Naive thymus-derived CD4-positive, alpha-beta T cell (primary cell): ENCODE measurements around the gene MEP1A. TPM values are rescaled to one million over a fixed set of nuclear protein-coding genes. Genes with fewer than 3 reads are reported as not detected.
"Not testable (repeated sequence)": the region's sequence is repeated elsewhere in the genome, so short reads cannot be mapped to it uniquely, and the experiment has no call there.

ENCODE experiments used
- ATAC-seq: fragments of 150-1000 bp; cut with Tn5 transposase; 2 replicates; pipeline ENCODE4 v1.10.0; 2021; ENCODE audit warnings: mild to moderate bottlenecking, moderate library complexity
- CTCF ChIA-PET: fragments of 350-600 bp; sonication (Branson Sonifier 250); formaldehyde crosslinking; loops from one replicate; lab custom pipeline; 2021; ENCODE audit warnings: antibody characterized with exemption; lab: Charles Lee
- POLR2A ChIA-PET: fragments of 350-600 bp; sonication (Branson Sonifier 250); formaldehyde crosslinking; loops from one replicate; lab custom pipeline; 2021; ENCODE audit warnings: antibody characterized with exemption, inconsistent platforms; lab: Charles Lee
- DNase-seq, 9 donors: peaks; one replicate each; pipeline versions ENCODE4 v3.0.0 to v3.0.0-alpha.2; 2020 to 2022; ENCODE audit warnings: mixed read lengths in 1 of 9
- H3K27ac ChIP-seq: one replicate; pipeline ENCODE4 v1.7.0; 2013; ENCODE audit warnings: mild to moderate bottlenecking, low read depth, low read length, moderate library complexity
- H3K27me3 ChIP-seq, 2 donors: one replicate each; pipeline ENCODE4 v1.7.0; 2013; ENCODE audit warnings: low read length in 2 of 2, mild to moderate bottlenecking in 2 of 2, moderate library complexity in 2 of 2; ENCODE audit not compliant: control insufficient read depth in 2 of 2, insufficient read depth in 2 of 2
- H3K36me3 ChIP-seq, 3 experiments: 1 replicate in 2 of 3; 2 replicates in 1 of 3; pipeline ENCODE4 v1.7.0; 2013; ENCODE audit warnings: low read length in 3 of 3, mild to moderate bottlenecking in 3 of 3, moderate library complexity in 1 of 3; ENCODE audit not compliant: insufficient read depth in 3 of 3, control insufficient read depth in 2 of 3
- H3K4me1 ChIP-seq, 2 donors: one replicate each; pipeline ENCODE4 v1.7.0; 2013; ENCODE audit warnings: low read length in 2 of 2, mild to moderate bottlenecking in 2 of 2, moderate library complexity in 1 of 2; ENCODE audit not compliant: control insufficient read depth in 2 of 2, insufficient read depth in 2 of 2
- H3K4me3 ChIP-seq: 2 replicates; pipeline ENCODE4 v1.7.0; 2013; ENCODE audit warnings: mild to moderate bottlenecking, low read length
- H3K9me3 ChIP-seq, 3 experiments: 1 replicate in 2 of 3; 2 replicates in 1 of 3; pipeline ENCODE4 v1.7.0; 2013; ENCODE audit warnings: low read length in 3 of 3; ENCODE audit not compliant: control insufficient read depth in 2 of 3
- H3K27ac Mint-ChIP-seq, 9 donors: one replicate each; pipeline ENCODE4 v1.8.0; 2020 to 2022; ENCODE audit warnings: mixed read lengths in 9 of 9, mild to moderate bottlenecking in 8 of 9, moderate library complexity in 5 of 9, inconsistent platforms in 2 of 9
- H3K27me3 Mint-ChIP-seq, 5 donors: one replicate each; pipeline ENCODE4 v1.8.0; 2021 to 2022; ENCODE audit warnings: mixed read lengths in 5 of 5, mild to moderate bottlenecking in 1 of 5
- H3K36me3 Mint-ChIP-seq, 5 donors: one replicate each; pipeline ENCODE4 v1.8.0; 2020 to 2022; ENCODE audit warnings: mixed read lengths in 5 of 5, mild to moderate bottlenecking in 3 of 5, inconsistent platforms in 1 of 5
- H3K4me1 Mint-ChIP-seq, 7 donors: one replicate each; pipeline ENCODE4 v1.8.0; 2020 to 2022; ENCODE audit warnings: mixed read lengths in 7 of 7, mild to moderate bottlenecking in 3 of 7, inconsistent platforms in 1 of 7
- H3K4me3 Mint-ChIP-seq, 10 donors: one replicate each; pipeline ENCODE4 v1.8.0; 2020 to 2022; ENCODE audit warnings: mild to moderate bottlenecking in 10 of 10, mixed read lengths in 10 of 10, moderate library complexity in 6 of 10, inconsistent platforms in 2 of 10
- H3K9me3 Mint-ChIP-seq, 11 donors: one replicate each; pipeline ENCODE4 v1.8.0; 2020 to 2022; ENCODE audit warnings: mixed read lengths in 11 of 11, mild to moderate bottlenecking in 4 of 11, inconsistent platforms in 1 of 11, moderate library complexity in 1 of 11
- intact Hi-C, 2 donors: fragments of 100-400 bp; cut with micrococcal nuclease; formaldehyde crosslinking; loops; one replicate each; pipeline ENCODE4 v1.15.1; 2023
- polyA plus RNA-seq, 2 donors: library from polyadenylated mRNA; unstranded; fragments of 300-500 nt; fragmentation: Illumina TruSeq; gene quantifications; one replicate each; pipeline ENCODE4 v1.2.3, GENCODE V29; 2021
- total RNA-seq, 6 experiments: library from RNA in 5 of 6; stranded (reverse) in 5 of 6; gene quantifications; 1 replicate in 5 of 6; 2 replicates in 1 of 6; pipeline ENCODE4 v1.2.3 and lab custom pipeline; 2021 to 2026

Gene MEP1A
- total and polyA plus RNA-seq, 7 experiments from 2014 or later = not detected

GRCh38 chr6:46828939-46829338, 35.8 kb downstream of the MEP1A start:
- no peak for DNase-seq
- Histone ChIP-seq H3K36me3 (no peaks in the 10 kb centered on the region), H3K4me1 (no peaks in the 10 kb centered on the region), H3K27me3 (no peaks in the 10 kb centered on the region), H3K4me3 (no peak overlapping the region), H3K9me3 (no peaks in the 10 kb centered on the region), H3K27ac (no peak overlapping the region)
- H3K9me3 Mint-ChIP-seq = no peaks in the 10 kb centered on the region
- intact Hi-C loops = no loop called here
- ChIA-PET POLR2A (no interaction called here), CTCF (no interaction called here)
- no peak for ATAC-seq
- no peaks in the 10 kb centered on the region for H3K36me3 Mint-ChIP-seq
- peaks cover 2 to 30% (median 15%) of the 10 kb centered on the region in 5 donors for H3K27me3 Mint-ChIP-seq
- H3K27ac Mint-ChIP-seq = no peak overlapping the region
- no peak overlapping the region for H3K4me3 Mint-ChIP-seq
- H3K4me1 Mint-ChIP-seq = no peaks in the 10 kb centered on the region

- Mint-ChIP-seq H3K4me3 (no peak overlapping the region), H3K9me3 (no peaks in the 10 kb centered on the region), H3K4me1 (no peaks in the 10 kb centered on the region), H3K27me3 (peaks cover 2 to 26% (median 15%) of the 10 kb centered on the region in 5 donors), H3K27ac (no peak overlapping the region), H3K36me3 (no peaks in the 10 kb centered on the region)
- Histone ChIP-seq H3K9me3 (no peaks in the 10 kb centered on the region), H3K27me3 (no peaks in the 10 kb centered on the region), H3K27ac (no peak overlapping the region), H3K36me3 (no peaks in the 10 kb centered on the region), H3K4me1 (no peaks in the 10 kb centered on the region), H3K4me3 (no peak overlapping the region)
- intact Hi-C loops = no loop called here
- ChIA-PET CTCF (no interaction called here), POLR2A (no interaction called here)
- DNase-seq (no peak), ATAC-seq (no peak)
Observed at GRCh38 chr6:46832816-46833215, 39.6 kb downstream of the MEP1A start.

- POLR2A ChIA-PET, intact Hi-C loops, H3K27ac Mint-ChIP-seq, DNase-seq, H3K4me3 Mint-ChIP-seq, H3K27ac ChIP-seq, H3K4me1 ChIP-seq, H3K27me3 ChIP-seq, H3K4me3 ChIP-seq, H3K9me3 Mint-ChIP-seq, H3K36me3 ChIP-seq, CTCF ChIA-PET, H3K36me3 Mint-ChIP-seq, H3K9me3 ChIP-seq, ATAC-seq, H3K4me1 Mint-ChIP-seq: not testable (repeated sequence)
- peaks cover 0 to 15% (median 10%) of the 10 kb centered on the region in 5 donors for H3K27me3 Mint-ChIP-seq
Observed at GRCh38 chr6:46834257-46834916, 41.2 kb downstream of the MEP1A start.

- H3K9me3 Mint-ChIP-seq, H3K4me1 Mint-ChIP-seq, POLR2A ChIA-PET, H3K27me3 Mint-ChIP-seq, H3K9me3 ChIP-seq, H3K4me1 ChIP-seq, H3K27me3 ChIP-seq, H3K27ac Mint-ChIP-seq, H3K36me3 ChIP-seq, DNase-seq, H3K4me3 Mint-ChIP-seq, intact Hi-C loops, H3K4me3 ChIP-seq, CTCF ChIA-PET, ATAC-seq, H3K27ac ChIP-seq, H3K36me3 Mint-ChIP-seq: not testable (repeated sequence)
Observed at GRCh38 chr6:46834991-46835390, 41.8 kb downstream of the MEP1A start.

GRCh38 chr6:46838033-46838432, 44.8 kb downstream of the MEP1A start:
- Histone ChIP-seq H3K9me3 (peaks cover 0 to 5% (median 0%) of the 10 kb centered on the region in 3 experiments), H3K27ac (no peak overlapping the region), H3K4me1 (no peaks in the 10 kb centered on the region), H3K4me3 (no peak overlapping the region), H3K27me3 (no peaks in the 10 kb centered on the region), H3K36me3 (no peaks in the 10 kb centered on the region)
- Mint-ChIP-seq H3K27me3 (peaks cover 0 to 4% (median 0%) of the 10 kb centered on the region in 5 donors), H3K9me3 (peaks cover 0 to 32% (median 17%) of the 10 kb centered on the region in 11 donors), H3K4me1 (no peaks in the 10 kb centered on the region), H3K4me3 (no peak overlapping the region), H3K36me3 (peaks cover 0 to 6% (median 0%) of the 10 kb centered on the region in 5 donors), H3K27ac (no peak overlapping the region)
- ATAC-seq (no peak), DNase-seq (no peak)
- intact Hi-C loops = no loop called here
- POLR2A ChIA-PET = no interaction called here
- CTCF ChIA-PET = no interaction called here

GRCh38 chr6:46842252-46842846, 49.2 kb downstream of the MEP1A start:
- H3K4me1 ChIP-seq, H3K9me3 ChIP-seq, H3K27ac Mint-ChIP-seq, ATAC-seq, DNase-seq, H3K27me3 Mint-ChIP-seq, CTCF ChIA-PET, POLR2A ChIA-PET, H3K4me3 ChIP-seq, H3K27ac ChIP-seq, H3K27me3 ChIP-seq, H3K4me1 Mint-ChIP-seq, H3K36me3 Mint-ChIP-seq, H3K4me3 Mint-ChIP-seq, H3K36me3 ChIP-seq: not testable (repeated sequence)
- peaks cover 0 to 34% (median 19%) of the 10 kb centered on the region in 11 donors for H3K9me3 Mint-ChIP-seq
- intact Hi-C loops = loop anchor here in 1 of 2 donors (10.0 kb wide), 1 partner anchor 942 kb away; the partner anchor contains the start of gene OPN5

- H3K36me3 Mint-ChIP-seq = peaks cover 0 to 7% (median 0%) of the 10 kb centered on the region in 5 donors
- Histone ChIP-seq H3K27me3 (no peaks in the 10 kb centered on the region), H3K36me3 (no peaks in the 10 kb centered on the region), H3K9me3 (peaks cover 0 to 5% (median 0%) of the 10 kb centered on the region in 3 experiments), H3K27ac (no peak overlapping the region), H3K4me1 (no peaks in the 10 kb centered on the region), H3K4me3 (no peak overlapping the region)
- ATAC-seq (no peak), DNase-seq (no peak)
- H3K27ac Mint-ChIP-seq = no peak overlapping the region
- intact Hi-C loops = loop anchor here in 1 of 2 donors (10.0 kb wide), 1 partner anchor 940 kb away; the partner anchor contains the start of gene OPN5
- peaks cover 4 to 7% (median 6%) of the 10 kb centered on the region in 7 donors for H3K4me1 Mint-ChIP-seq
- no peak overlapping the region for H3K4me3 Mint-ChIP-seq
- ChIA-PET POLR2A (no interaction called here), CTCF (no interaction called here)
- H3K9me3 Mint-ChIP-seq = peaks cover 0 to 30% (median 16%) of the 10 kb centered on the region in 11 donors
- peaks cover 13 to 20% (median 20%) of the 10 kb centered on the region in 5 donors for H3K27me3 Mint-ChIP-seq
Observed at GRCh38 chr6:46845126-46845525, 51.9 kb downstream of the MEP1A start.
